Breast epithelium (tissue), 4 donors: ENCODE data around the gene GPR37L1. TPM values are rescaled to one million over a fixed set of nuclear protein-coding genes. Genes with fewer than 3 reads are reported as not detected.
A peak's percentile ranks its signal among the peaks of the same experiment; 100 is the strongest.

ENCODE experiments used
- DNase-seq, 2 donors: peaks; one replicate each; pipeline ENCODE4 v3.0.0-alpha.2; 2019; ENCODE audit warnings: low spot score in 2 of 2
- H3K27ac ChIP-seq, 2 donors: fragments of 200-600 bp; sonication (generic) in 1 of 2; one replicate each; pipeline ENCODE4 v1.5.1; 2016 to 2019; ENCODE audit warnings: mild to moderate bottlenecking in 1 of 2
- H3K27me3 ChIP-seq, 2 donors: fragments of 200-600 bp; sonication (generic) in 1 of 2; one replicate each; pipeline versions ENCODE4 v1.5.1 to v1.6.0; 2017 to 2019; ENCODE audit warnings: control low read depth in 1 of 2, mild to moderate bottlenecking in 1 of 2
- H3K36me3 ChIP-seq: fragments of 200-600 bp; one replicate; pipeline ENCODE4 v1.5.1; 2019
- H3K4me1 ChIP-seq, 2 donors: fragments of 200-600 bp; sonication (generic); one replicate each; pipeline ENCODE4 v1.5.1; 2016 to 2019; ENCODE audit warnings: control low read depth in 1 of 2
- H3K4me3 ChIP-seq, 3 donors: fragments of 200-600 bp; sonication (generic); 1 replicate in 2 of 3; 2 replicates in 1 of 3; pipeline ENCODE4 v1.5.1; 2016 to 2019; ENCODE audit warnings: mild to moderate bottlenecking in 3 of 3, moderate library complexity in 2 of 3
- H3K9me3 ChIP-seq, 2 donors: fragments of 200-600 bp; sonication (generic) in 1 of 2; one replicate each; pipeline ENCODE4 v1.5.1; 2016 to 2019; ENCODE audit warnings: control low read depth in 1 of 2
- POLR2A ChIP-seq: fragments of 450-650 bp; IDR thresholded peaks from one replicate; pipeline ENCODE4 v1.6.1; 2016; ENCODE audit warnings: antibody characterized with exemption, mild to moderate bottlenecking, moderate library complexity
- POLR2AphosphoS5 ChIP-seq, 3 donors: sonication (generic); formaldehyde crosslinking; IDR thresholded peaks; one replicate each; pipeline ENCODE4 v1.6.1; 2017; ENCODE audit warnings: antibody characterized with exemption in 3 of 3
- intact Hi-C: fragments of 100-400 bp; cut with DNase I; formaldehyde crosslinking; loops from one replicate; pipeline ENCODE4 v1.15.1; 2023; ENCODE audit warnings: low total_unique reads
- total RNA-seq, 3 donors: library from RNA; depleted of rRNA; stranded (reverse); fragments of >200 nt; gene quantifications; one replicate each; pipeline ENCODE4 v1.1.0, GENCODE V29; 2016
- TF ChIP-seq, protein P1 (sequence below), 3 donors: fragments of 450-650 bp; IDR thresholded peaks; one replicate each; pipeline ENCODE4 v1.5.1; 2016 to 2017; ENCODE audit warnings: antibody characterized with exemption in 3 of 3, mild to moderate bottlenecking in 3 of 3, moderate library complexity in 3 of 3

The GPR37L1 gene
- total RNA-seq, 3 donors from 2014 or later, result not detected

DNA sequence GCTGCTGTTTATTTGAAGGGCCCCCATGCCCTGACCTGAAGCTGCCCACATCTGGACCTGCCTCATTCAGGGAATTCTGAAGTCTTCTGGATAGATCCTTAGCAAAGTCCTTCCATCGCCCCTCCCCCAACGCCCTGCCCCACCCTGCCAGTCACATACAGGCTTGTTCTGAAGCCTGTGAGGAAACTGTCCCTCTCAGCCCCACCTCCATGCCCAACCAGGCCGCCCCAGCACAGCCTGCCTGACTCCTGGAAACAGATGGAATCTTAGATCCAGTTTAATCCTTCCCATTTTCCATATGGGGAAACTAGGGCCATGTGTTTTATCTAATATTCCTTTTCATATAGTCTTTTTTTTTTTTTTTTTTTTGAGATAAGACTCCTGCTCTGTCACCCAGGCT is 44.5 kb upstream of the GPR37L1 start:
- Histone ChIP-seq H3K27me3 (no peaks in the 10 kb centered on the region), H3K4me3 (no peak overlapping the region), H3K4me1 (no peaks in the 10 kb centered on the region), H3K36me3 (no peaks in the 10 kb centered on the region), H3K27ac (no peak overlapping the region), H3K9me3 (no peaks in the 10 kb centered on the region)
- TF ChIP-seq POLR2A, result no peak
- intact Hi-C loops, result no loop called here
- no peak for DNase-seq

DNA sequence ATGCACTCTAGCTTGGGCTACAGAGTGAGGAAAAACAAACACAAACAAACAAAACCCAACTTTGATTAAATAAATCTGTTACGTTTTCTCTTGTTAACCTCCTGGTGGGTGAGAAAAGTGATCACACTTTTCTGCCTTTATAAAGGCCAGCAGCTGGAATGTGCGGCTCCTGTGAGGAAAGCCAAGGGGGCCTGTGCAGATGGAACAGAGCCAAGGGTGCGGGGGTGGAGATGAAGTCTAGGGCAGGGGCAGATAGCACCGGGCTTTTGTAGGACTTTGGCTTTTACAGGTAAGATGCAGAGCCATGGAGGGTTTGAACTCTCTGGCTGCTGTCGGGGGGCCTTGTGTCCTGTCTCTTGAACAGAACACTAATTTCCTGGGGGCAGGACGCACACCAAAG is 40.7 kb upstream of the GPR37L1 start:
- Histone ChIP-seq H3K9me3 (no peaks in the 10 kb centered on the region), H3K4me1 (peaks cover 11 to 16% of the 10 kb centered on the region in 2 donors), H3K27ac (peak overlapping the region in 1 of 2 donors; percentile 11), H3K36me3 (no peaks in the 10 kb centered on the region), H3K27me3 (no peaks in the 10 kb centered on the region), H3K4me3 (no peak overlapping the region)
- intact Hi-C loops, result no loop called here
- TF ChIP-seq, protein P1, sequence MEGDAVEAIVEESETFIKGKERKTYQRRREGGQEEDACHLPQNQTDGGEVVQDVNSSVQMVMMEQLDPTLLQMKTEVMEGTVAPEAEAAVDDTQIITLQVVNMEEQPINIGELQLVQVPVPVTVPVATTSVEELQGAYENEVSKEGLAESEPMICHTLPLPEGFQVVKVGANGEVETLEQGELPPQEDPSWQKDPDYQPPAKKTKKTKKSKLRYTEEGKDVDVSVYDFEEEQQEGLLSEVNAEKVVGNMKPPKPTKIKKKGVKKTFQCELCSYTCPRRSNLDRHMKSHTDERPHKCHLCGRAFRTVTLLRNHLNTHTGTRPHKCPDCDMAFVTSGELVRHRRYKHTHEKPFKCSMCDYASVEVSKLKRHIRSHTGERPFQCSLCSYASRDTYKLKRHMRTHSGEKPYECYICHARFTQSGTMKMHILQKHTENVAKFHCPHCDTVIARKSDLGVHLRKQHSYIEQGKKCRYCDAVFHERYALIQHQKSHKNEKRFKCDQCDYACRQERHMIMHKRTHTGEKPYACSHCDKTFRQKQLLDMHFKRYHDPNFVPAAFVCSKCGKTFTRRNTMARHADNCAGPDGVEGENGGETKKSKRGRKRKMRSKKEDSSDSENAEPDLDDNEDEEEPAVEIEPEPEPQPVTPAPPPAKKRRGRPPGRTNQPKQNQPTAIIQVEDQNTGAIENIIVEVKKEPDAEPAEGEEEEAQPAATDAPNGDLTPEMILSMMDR (IDR thresholded peaks at IDR 0.05), result no peak
- TF ChIP-seq POLR2AphosphoS5 (IDR thresholded peaks at IDR 0.05) (no peak), POLR2A (no peak)
- no peak for DNase-seq

DNA sequence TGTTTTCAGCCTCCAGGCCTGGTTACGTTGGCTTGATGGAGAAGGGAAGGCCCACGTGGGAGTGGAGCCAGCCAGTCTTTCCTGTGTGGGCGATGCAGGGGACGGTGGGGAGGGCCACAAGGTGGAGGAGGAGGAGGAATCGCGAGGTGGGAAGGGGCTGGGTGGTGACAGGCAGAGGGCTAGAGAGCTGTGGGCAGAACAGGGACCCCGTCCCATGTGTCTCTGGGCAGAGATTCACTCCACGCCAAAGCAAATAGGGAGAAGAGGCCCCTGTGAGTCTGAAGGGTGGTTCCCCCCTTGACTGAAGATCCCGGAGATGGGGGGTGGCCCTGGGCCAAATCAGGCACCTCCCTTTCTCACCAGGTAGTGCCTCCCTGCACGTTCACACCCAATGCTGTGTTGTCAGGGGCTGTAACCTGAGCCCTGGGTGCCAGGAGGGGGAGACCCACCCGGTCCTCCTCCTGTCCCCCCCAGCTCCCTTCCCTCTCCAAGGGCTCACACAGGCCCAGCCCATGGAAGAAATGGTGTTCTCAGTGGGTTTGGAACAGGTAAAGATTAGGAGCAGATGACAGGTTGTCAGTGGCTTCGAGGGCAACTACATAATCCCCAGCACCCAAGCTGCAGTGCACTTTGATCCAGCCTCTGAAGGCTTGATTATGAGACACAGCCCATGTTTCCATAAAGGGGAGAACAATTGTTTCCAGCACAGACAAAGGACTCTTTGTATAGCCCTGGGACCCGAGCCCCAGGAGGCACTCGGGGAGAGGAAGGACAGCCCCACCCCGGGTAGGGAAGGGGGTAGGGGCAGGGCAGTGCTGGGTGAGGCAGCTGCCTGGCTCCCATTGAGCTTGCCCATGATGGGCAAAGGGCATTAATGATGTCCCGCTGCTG is 37.7 kb upstream of the GPR37L1 start:
- peak; percentile 78 to 87 for DNase-seq
- Histone ChIP-seq H3K4me3 (peak overlapping the region in 2 of 3 donors; percentile 10 to 18), H3K27me3 (no peaks in the 10 kb centered on the region), H3K4me1 (peaks cover 11 to 26% of the 10 kb centered on the region in 2 donors), H3K36me3 (no peaks in the 10 kb centered on the region), H3K27ac (peak overlapping the region; percentile 93 to 95), H3K9me3 (no peaks in the 10 kb centered on the region)
- intact Hi-C loops, result no loop called here
- peak in 1 of 3 donors; percentile 68 for TF ChIP-seq POLR2AphosphoS5 (IDR thresholded peaks at IDR 0.05)
- TF ChIP-seq POLR2A, result no peak

DNA sequence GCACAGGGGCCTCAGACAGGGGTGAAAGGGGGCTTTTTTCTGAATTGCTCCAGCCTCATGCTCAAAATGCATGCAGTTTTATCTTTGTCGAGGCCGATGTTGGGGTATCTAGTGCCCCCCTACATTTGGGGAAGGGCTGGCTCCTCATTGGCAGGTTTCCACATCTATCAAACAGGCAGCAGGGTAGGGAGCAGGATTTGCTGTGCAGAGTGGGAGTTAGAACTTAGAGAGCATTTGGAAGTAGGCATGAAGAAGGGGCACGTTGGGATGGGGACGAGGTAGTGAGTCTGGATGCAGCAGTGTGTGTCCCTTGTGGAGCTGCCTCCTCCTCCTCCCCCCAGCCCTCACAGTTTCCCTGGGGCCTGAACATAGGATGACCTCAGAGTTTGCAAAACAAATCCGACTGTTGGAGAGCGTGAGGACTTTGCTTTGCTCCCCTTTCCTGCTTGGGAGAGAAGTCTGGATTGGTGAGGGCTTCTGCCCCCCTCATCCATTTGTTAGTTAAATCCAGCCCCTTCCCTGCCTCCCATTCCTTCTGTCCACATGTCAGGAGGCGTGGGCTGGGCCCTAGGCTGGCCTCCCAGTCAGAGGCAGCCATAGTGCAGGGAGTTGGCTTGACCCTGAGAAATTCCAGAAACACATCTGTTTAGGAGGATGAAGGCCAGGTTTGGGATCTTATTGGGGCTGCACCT is 36.9 kb upstream of the GPR37L1 start:
- H3K4me3 ChIP-seq, result no peak overlapping the region
- H3K27ac ChIP-seq, result peak overlapping the region; percentile 93 to 95
- H3K27me3 ChIP-seq, result no peaks in the 10 kb centered on the region
- peak; percentile 83 to 89 for DNase-seq
- TF ChIP-seq POLR2AphosphoS5 (IDR thresholded peaks at IDR 0.05) (peak in 2 of 3 donors; percentile 12 to 36), POLR2A (no peak)
- TF ChIP-seq, protein P1 (IDR thresholded peaks at IDR 0.05), result no peak
- H3K9me3 ChIP-seq, result no peaks in the 10 kb centered on the region
- peaks cover 11 to 26% of the 10 kb centered on the region in 2 donors for H3K4me1 ChIP-seq
- H3K36me3 ChIP-seq, result no peaks in the 10 kb centered on the region
- intact Hi-C loops, result no loop called here

DNA sequence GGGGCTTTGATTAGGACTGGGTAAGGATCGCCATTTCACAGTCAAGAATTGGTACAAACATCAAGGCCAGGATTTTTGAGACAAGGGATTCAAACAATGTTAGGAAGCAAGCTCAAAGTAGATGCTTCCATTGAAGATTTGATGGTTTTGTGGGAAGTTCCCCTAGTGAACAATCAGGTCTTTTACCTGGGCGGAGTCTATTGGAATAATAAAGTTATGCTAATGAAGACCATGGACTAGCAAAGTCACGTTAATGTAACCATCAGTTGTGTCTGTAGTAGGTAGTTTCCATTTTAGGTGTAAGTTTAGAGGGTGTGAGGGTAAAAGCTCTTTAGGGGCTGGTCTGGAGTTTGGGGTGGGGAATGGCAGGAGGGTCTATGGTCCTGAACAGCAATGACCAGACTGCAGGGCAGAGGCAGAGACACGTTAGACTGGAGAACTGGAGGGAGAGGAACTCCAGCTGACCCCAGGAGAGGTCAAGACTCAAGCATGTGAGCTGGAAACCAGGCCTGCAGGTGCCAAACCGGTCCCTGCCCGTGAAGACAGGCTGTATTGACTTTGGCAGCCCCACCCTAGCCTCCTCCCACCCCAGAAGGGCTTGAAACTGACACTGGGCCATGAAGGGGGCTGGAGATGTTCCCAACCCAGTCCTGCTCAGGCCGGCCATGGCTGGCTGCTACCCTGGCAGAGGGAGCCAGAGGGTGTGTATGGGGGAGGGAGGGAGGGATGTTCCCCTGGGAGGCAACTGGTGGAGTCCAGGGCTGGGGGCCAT is 36.0 kb upstream of the GPR37L1 start:
- Histone ChIP-seq H3K9me3 (no peaks in the 10 kb centered on the region), H3K36me3 (no peaks in the 10 kb centered on the region), H3K4me1 (peaks cover 11 to 26% of the 10 kb centered on the region in 2 donors), H3K4me3 (no peak overlapping the region), H3K27ac (peak overlapping the region; percentile 93 to 95), H3K27me3 (no peaks in the 10 kb centered on the region)
- intact Hi-C loops, result no loop called here
- DNase-seq, result peak; percentile 87 to 89
- TF ChIP-seq POLR2AphosphoS5 (IDR thresholded peaks at IDR 0.05), result peak; percentile 25 to 61 (median 58)
- TF ChIP-seq, protein P1 (IDR thresholded peaks at IDR 0.05), result no peak
- TF ChIP-seq POLR2A, result no peak
